Panc1 (cell line): ENCODE data around the gene NCOR2. TPM values are rescaled to one million over a fixed set of nuclear protein-coding genes. Genes with fewer than 3 reads are reported as not detected.

Source experiments
- ATAC-seq: fragments of 200-7000 bp; cut with Tn5 transposase; 2 replicates; pipeline ENCODE4 v1.9.1; 2020; ENCODE audit warnings: mild to moderate bottlenecking, moderate library complexity
- BruUV-seq: library from RNA; stranded (reverse); fragments of 400-500 nt; replicated peaks from 2 replicates; lab custom pipeline; 2021; lab: Mats Ljungman, UMichigan
- CTCF ChIA-PET: fragments of 300-600 bp; sonication (Branson Sonifier 250); formaldehyde crosslinking; loops from one replicate; lab custom pipeline; 2022; ENCODE audit warnings: antibody characterized with exemption; lab: Charles Lee
- POLR2A ChIA-PET: fragments of 300-600 bp; sonication (Branson Sonifier 250); formaldehyde crosslinking; loops from one replicate; lab custom pipeline; 2022; ENCODE audit warnings: antibody characterized with exemption; lab: Charles Lee
- DNase-seq: peaks from one replicate; pipeline ENCODE4 v3.0.0-alpha.2; 2010; ENCODE audit warnings: low read depth, low spot score
- H3K27ac ChIP-seq: 2 replicates; pipeline ENCODE4 v1.5.1; 2011; ENCODE audit warnings: mild to moderate bottlenecking, low read length, inconsistent platforms
- H3K27me3 ChIP-seq: fragments of 200-500 bp; sonication (Bioruptor generic); 2 replicates; pipeline ENCODE4 v1.6.0; 2014; ENCODE audit warnings: low read length, inconsistent platforms; ENCODE audit not compliant: control insufficient read depth, insufficient read depth
- H3K36me3 ChIP-seq: fragments of 200-500 bp; sonication (Bioruptor generic); 2 replicates; pipeline ENCODE4 v1.5.1; 2014; ENCODE audit warnings: inconsistent platforms, mild to moderate bottlenecking, low read length, moderate library complexity; ENCODE audit not compliant: control insufficient read depth, insufficient read depth
- H3K4me1 ChIP-seq: 2 replicates; pipeline ENCODE4 v1.5.1; 2011; ENCODE audit warnings: inconsistent platforms, mild to moderate bottlenecking, low read length, moderate library complexity; ENCODE audit not compliant: control insufficient read depth, insufficient read depth
- H3K4me3 ChIP-seq, 2 experiments: 2 replicates each; pipeline ENCODE4 v1.5.1; 2011 to 2012; ENCODE audit warnings: low read depth in 2 of 2, low read length in 2 of 2, mild to moderate bottlenecking in 2 of 2, inconsistent platforms in 1 of 2, moderate library complexity in 1 of 2
- H3K9me3 ChIP-seq: fragments of 200-500 bp; sonication (Bioruptor generic); 2 replicates; pipeline ENCODE4 v1.5.1; 2014; ENCODE audit warnings: low read depth, mild to moderate bottlenecking, inconsistent platforms, low read length, moderate library complexity; ENCODE audit not compliant: control insufficient read depth, insufficient read depth
- POLR2AphosphoS5 ChIP-seq: IDR thresholded peaks from 2 replicates; pipeline ENCODE4 v1.6.1; 2012; ENCODE audit warnings: mild to moderate bottlenecking, low read depth, low read length, moderate library complexity
- SIN3A ChIP-seq: IDR thresholded peaks from 2 replicates; pipeline ENCODE4 v1.6.1; 2012; ENCODE audit warnings: low read depth, mild to moderate bottlenecking, low read length, moderate library complexity, borderline replicate concordance; ENCODE audit not compliant: insufficient read depth
- TCF7L2 ChIP-seq: IDR thresholded peaks from 2 replicates; pipeline ENCODE4 v1.6.1; 2011; ENCODE audit warnings: mild to moderate bottlenecking, low read depth, low read length, inconsistent platforms
- in situ Hi-C: cut with HindIII; loops from 2 replicates; pipeline ENCODE4 v1.10.0; 2016; ENCODE audit warnings: low sequenced_read_pairs, low pct_unique_long_range_greater_than_20kb
- intact Hi-C: fragments of 100-400 bp; cut with micrococcal nuclease; formaldehyde crosslinking; loops from one replicate; pipeline ENCODE4 v1.10.0; 2022; ENCODE audit not compliant: unreplicated experiment
- total RNA-seq: library from RNA; stranded (reverse); gene quantifications from one replicate; pipeline ENCODE4 v1.2.1, GENCODE V29; 2021; ENCODE audit not compliant: unreplicated experiment
- TF ChIP-seq, protein P1 (sequence below): fragments of 450-650 bp; IDR thresholded peaks from 2 replicates; pipeline ENCODE4 v1.5.1; 2017; ENCODE audit warnings: mild to moderate bottlenecking
- TF ChIP-seq, protein P2 (sequence below), 2 experiments: IDR thresholded peaks; 2 replicates each; pipeline ENCODE4 v1.6.1; 2011 to 2012; ENCODE audit warnings: low read depth in 2 of 2, control low read depth in 1 of 2, low read length in 1 of 2, mild to moderate bottlenecking in 1 of 2, moderate library complexity in 1 of 2; ENCODE audit not compliant: insufficient read depth in 1 of 2

The NCOR2 gene
- total RNA-seq, 1 experiment from 2014 or later, result 461 TPM

DNA sequence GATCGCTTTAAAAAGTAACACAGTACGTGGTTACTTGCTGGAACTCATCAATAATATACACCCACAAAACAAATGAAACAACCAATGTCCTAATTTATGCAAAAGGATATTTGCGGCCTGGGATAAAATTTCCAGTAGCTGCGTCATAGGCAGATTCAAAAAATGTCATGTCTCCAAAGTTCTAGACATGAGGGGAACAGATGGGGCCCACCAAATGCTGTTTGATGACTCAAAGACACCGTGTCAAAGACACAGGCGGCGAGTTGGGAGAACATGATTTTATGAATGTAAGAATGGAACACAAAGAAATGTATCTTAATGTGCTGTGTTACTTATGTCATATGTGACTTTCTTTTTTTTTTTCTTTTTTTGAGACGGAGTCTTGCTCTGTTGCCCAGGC is 34.3 kb upstream of the NCOR2 start:
- CTCF ChIA-PET, result no interaction called here
- in situ Hi-C loops (no loop called here), intact Hi-C loops (no loop called here)
- peaks cover 3% of the 10 kb centered on the region for H3K4me1 ChIP-seq
- H3K9me3 ChIP-seq, result no peaks in the 10 kb centered on the region
- BruUV-seq, result no TSS peak
- H3K27me3 ChIP-seq, result no peaks in the 10 kb centered on the region
- POLR2A ChIA-PET, result no interaction called here
- H3K36me3 ChIP-seq, result no peaks in the 10 kb centered on the region
- DNase-seq (no peak), ATAC-seq (no peak)
- TF ChIP-seq, protein P1, sequence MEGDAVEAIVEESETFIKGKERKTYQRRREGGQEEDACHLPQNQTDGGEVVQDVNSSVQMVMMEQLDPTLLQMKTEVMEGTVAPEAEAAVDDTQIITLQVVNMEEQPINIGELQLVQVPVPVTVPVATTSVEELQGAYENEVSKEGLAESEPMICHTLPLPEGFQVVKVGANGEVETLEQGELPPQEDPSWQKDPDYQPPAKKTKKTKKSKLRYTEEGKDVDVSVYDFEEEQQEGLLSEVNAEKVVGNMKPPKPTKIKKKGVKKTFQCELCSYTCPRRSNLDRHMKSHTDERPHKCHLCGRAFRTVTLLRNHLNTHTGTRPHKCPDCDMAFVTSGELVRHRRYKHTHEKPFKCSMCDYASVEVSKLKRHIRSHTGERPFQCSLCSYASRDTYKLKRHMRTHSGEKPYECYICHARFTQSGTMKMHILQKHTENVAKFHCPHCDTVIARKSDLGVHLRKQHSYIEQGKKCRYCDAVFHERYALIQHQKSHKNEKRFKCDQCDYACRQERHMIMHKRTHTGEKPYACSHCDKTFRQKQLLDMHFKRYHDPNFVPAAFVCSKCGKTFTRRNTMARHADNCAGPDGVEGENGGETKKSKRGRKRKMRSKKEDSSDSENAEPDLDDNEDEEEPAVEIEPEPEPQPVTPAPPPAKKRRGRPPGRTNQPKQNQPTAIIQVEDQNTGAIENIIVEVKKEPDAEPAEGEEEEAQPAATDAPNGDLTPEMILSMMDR, result no peak
- TF ChIP-seq TCF7L2 (no peak), SIN3A (no peak), POLR2AphosphoS5 (no peak)
- TF ChIP-seq, protein P2, sequence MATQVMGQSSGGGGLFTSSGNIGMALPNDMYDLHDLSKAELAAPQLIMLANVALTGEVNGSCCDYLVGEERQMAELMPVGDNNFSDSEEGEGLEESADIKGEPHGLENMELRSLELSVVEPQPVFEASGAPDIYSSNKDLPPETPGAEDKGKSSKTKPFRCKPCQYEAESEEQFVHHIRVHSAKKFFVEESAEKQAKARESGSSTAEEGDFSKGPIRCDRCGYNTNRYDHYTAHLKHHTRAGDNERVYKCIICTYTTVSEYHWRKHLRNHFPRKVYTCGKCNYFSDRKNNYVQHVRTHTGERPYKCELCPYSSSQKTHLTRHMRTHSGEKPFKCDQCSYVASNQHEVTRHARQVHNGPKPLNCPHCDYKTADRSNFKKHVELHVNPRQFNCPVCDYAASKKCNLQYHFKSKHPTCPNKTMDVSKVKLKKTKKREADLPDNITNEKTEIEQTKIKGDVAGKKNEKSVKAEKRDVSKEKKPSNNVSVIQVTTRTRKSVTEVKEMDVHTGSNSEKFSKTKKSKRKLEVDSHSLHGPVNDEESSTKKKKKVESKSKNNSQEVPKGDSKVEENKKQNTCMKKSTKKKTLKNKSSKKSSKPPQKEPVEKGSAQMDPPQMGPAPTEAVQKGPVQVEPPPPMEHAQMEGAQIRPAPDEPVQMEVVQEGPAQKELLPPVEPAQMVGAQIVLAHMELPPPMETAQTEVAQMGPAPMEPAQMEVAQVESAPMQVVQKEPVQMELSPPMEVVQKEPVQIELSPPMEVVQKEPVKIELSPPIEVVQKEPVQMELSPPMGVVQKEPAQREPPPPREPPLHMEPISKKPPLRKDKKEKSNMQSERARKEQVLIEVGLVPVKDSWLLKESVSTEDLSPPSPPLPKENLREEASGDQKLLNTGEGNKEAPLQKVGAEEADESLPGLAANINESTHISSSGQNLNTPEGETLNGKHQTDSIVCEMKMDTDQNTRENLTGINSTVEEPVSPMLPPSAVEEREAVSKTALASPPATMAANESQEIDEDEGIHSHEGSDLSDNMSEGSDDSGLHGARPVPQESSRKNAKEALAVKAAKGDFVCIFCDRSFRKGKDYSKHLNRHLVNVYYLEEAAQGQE (IDR thresholded peaks at IDR 0.05; ENCODE audit: insufficient read depth in 1 of 2, low read depth in 2 of 2, low read length in 1 of 2), result no peak
- H3K4me3 ChIP-seq, result no peak overlapping the region
- H3K27ac ChIP-seq, result no peak overlapping the region

- CTCF ChIA-PET, result no interaction called here
- no peak overlapping the region for H3K27ac ChIP-seq
- in situ Hi-C loops, result no loop called here
- H3K9me3 ChIP-seq, result no peaks in the 10 kb centered on the region
- no TSS peak for BruUV-seq
- TF ChIP-seq SIN3A (no peak), POLR2AphosphoS5 (no peak), TCF7L2 (no peak)
- TF ChIP-seq, protein P1, result no peak
- TF ChIP-seq, protein P2 (IDR thresholded peaks at IDR 0.05; ENCODE audit: insufficient read depth in 1 of 2, low read depth in 2 of 2, low read length in 1 of 2), result no peak
- no peaks in the 10 kb centered on the region for H3K27me3 ChIP-seq
- intact Hi-C loops, result no loop called here
- peaks cover 3% of the 10 kb centered on the region for H3K4me1 ChIP-seq
- H3K36me3 ChIP-seq, result no peaks in the 10 kb centered on the region
- POLR2A ChIA-PET, result interaction anchor here (0.6 kb wide), 1 partner anchor 95 kb away, joined by 3 read pairs; no protein-coding TSS in a partner anchor
- no peak overlapping the region for H3K4me3 ChIP-seq
- ATAC-seq (no peak), DNase-seq (no peak)
These were observed 31.9 kb upstream of the NCOR2 start for GRCh38 chr12:124599074-124599999.
